RWPE1 (cell line): ENCODE results near the gene GALK1.

ENCODE experiments used
- CTCF ChIA-PET: fragments of 350-600 bp; sonication (Branson Sonifier 250); formaldehyde crosslinking; extraction: SDS; loops from one replicate; lab custom pipeline; 2021; lab: Yijun Ruan, JAX
- POLR2A ChIA-PET: fragments of 400-600 bp; formaldehyde crosslinking; extraction: SDS; loops from one replicate; lab custom pipeline; 2020; ENCODE audit warnings: antibody characterized with exemption; ENCODE audit not compliant: low non-redundant PET; lab: Yijun Ruan, JAX
- DNase-seq: peaks from one replicate; pipeline ENCODE4 v3.0.0; 2012; ENCODE audit warnings: low spot score
- H3K27ac ChIP-seq: fragments of 450-650 bp; 2 replicates; pipeline ENCODE4 v1.5.1; 2017
- CTCF ChIP-seq: fragments of 450-650 bp; conservative IDR thresholded peaks from 2 replicates; pipeline ENCODE4 v1.5.1; 2017; ENCODE audit warnings: low read depth, mild to moderate bottlenecking

The GALK1 gene

DNA sequence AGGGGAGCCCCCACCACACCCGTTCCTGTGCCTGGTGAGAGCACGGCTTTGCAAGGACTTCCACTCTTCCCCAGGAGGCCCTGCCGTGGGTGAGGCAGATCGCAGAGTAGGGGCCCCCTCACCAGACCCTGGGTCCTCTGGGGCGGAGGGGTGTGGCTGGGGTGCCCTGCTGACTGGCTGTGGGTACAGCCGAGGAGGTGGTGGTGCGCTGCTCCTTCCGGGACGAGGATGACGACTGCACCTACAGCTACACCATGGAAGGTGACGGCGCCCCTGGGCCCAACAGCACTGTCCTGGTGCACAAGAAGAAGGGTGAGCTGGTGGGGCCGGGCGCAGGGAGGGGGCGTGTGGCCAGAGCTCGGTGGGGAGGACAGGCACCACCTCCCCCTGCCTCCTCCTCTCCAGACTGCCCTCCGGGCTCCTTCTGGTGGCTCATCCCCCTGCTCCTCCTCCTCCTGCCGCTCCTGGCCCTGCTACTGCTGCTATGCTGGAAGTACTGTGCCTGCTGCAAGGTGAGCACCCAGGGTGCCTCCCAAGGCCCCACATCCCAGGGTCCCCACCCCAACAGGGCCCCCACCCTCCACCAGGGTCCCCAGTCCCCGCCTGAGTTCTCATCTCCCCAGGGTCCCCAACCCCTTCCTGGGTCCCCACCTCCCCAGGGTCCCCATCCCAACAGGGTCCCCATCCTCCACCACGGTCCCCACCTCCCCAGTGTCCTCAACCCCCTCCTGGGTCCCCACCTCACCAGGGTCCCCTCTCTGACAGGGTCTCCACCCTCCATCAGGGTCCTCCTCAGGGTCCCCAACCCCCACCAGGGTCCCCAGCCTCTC lies 27.6 kb downstream of the GALK1 start:
- peak overlapping the region; percentile 98 for H3K27ac ChIP-seq
- CTCF ChIA-PET: interaction anchor here (0.5 kb wide), 1 partner anchor 11 kb away, joined by 3 read pairs; no protein-coding TSS in a partner anchor

GRCh38 chr17:75736173-75736835 lies 28.7 kb downstream of the GALK1 start:
- ChIA-PET CTCF (interaction anchor here (0.6 kb wide), 1 partner anchor 103 kb away, joined by 4 read pairs; the partner anchor contains the start of gene SMIM5), POLR2A (no interaction called here)
- no peak for DNase-seq
- H3K27ac ChIP-seq: peak overlapping the region; percentile 98
- TF ChIP-seq CTCF: no peak

More for the DNA sequence above, 27.6 kb downstream of the GALK1 start:
- no peak for DNase-seq
- TF ChIP-seq CTCF: no peak
- POLR2A ChIA-PET: interaction anchor here (0.5 kb wide), 1 partner anchor 60 kb away, joined by 10 read pairs; no protein-coding TSS in a partner anchor

GRCh38 chr17:75734674-75735294 lies 30.2 kb downstream of the GALK1 start:
- ChIA-PET CTCF (interaction anchor here (0.6 to 0.8 kb wide), 2 partner anchors 9 to 61 kb away, joined by 3 to 4 read pairs; no protein-coding TSS in a partner anchor), POLR2A (no interaction called here)
- H3K27ac ChIP-seq: peak overlapping the region; percentile 98
- TF ChIP-seq CTCF: no peak
- no peak for DNase-seq

DNA sequence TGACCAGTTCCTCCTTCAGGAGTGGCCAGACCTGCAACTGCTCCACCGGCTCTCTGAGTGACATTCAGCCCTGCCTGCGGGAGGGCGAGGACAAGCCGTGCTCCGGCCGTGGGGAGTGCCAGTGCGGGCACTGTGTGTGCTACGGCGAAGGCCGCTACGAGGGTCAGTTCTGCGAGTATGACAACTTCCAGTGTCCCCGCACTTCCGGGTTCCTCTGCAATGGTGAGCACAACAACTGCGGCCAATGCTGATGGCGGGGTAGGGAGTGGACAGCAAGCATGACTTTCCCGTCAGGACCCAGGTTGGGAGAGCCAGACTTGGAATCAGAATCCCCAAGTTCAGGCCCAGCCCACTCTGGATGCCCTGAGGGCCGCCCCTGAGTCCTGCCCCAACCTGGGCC lies 31.5 kb downstream of the GALK1 start:
- CTCF ChIA-PET: interaction anchor here (0.7 to 1.3 kb wide), 2 partner anchors 14 to 17 kb away, joined by 3 to 4 read pairs; no protein-coding TSS in a partner anchor
- DNase-seq: no peak
- no peak for TF ChIP-seq CTCF
- peak overlapping the region; percentile 98 for H3K27ac ChIP-seq
- POLR2A ChIA-PET: no interaction called here

DNA sequence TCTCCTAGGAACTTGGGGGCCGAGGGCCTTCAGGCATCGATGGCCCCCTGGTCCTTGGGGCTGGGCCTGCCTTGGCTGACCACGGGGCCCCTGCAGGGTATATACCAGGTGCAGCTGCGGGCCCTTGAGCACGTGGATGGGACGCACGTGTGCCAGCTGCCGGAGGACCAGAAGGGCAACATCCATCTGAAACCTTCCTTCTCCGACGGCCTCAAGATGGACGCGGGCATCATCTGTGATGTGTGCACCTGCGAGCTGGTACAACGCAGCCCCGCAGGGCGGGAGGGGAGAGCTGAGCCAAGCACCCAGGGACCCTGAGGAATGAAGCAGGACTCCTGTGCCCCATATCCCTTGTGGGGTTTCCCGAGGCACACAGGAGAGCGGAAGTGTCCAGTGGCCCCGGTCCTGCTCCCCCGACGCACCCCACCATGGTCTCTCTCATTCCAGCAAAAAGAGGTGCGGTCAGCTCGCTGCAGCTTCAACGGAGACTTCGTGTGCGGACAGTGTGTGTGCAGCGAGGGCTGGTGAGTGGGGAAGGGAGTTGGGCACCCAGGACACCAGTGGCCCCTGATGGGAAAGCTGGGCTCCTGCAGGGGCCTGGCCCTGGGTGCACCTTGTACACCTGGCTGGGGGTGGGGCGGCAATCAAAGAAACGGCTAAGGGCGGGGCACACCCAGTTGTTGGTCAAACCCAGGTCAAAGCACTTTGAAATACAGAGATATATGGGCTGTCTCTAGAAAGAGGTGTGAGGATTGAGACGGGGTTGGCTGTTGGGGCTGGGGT lies 33.1 kb downstream of the GALK1 start:
- ChIA-PET POLR2A (no interaction called here), CTCF (interaction anchor here (0.7 to 1.7 kb wide), 4 partner anchors 16 to 57 kb away, joined by 3 to 7 read pairs (median 4); no protein-coding TSS in a partner anchor)
- TF ChIP-seq CTCF: no peak
- no peak for DNase-seq
- H3K27ac ChIP-seq: peak overlapping the region; percentile 98
